ENCODE data around the gene RAD23B.

DNA sequence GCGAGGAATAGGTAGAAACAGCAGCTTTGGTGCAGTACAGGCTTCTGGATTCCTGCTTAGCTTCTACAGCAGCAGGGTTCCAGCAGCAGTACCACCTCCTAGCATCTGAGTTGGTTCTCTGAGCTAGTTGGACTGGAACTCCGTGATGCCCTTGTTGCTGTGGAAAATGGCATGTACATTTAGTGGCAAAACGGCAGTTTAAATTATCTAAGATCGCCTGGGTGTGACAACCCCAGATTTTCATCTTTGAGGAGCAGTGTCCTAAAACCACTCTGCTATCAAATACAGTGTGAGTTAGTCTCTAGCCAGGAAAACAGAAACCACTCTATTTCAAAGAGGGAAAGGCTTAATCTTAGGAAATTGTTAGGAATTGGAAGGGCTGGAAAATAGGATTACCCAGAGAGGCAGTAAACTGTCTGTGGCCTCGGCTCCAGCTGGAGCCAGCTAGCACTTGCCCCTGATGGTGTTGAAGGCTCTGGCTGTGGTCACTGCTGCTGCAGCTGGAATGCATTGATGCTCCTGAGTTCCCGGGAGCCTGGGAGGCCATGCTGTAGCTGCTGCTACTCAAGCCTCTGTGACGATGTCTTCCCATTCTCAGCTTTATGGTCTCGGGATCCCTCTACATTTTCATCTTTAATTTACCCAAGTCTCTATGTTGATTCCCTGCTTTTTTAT, 29.4 kb downstream of the RAD23B start:
- TF ChIP-seq, protein P1, sequence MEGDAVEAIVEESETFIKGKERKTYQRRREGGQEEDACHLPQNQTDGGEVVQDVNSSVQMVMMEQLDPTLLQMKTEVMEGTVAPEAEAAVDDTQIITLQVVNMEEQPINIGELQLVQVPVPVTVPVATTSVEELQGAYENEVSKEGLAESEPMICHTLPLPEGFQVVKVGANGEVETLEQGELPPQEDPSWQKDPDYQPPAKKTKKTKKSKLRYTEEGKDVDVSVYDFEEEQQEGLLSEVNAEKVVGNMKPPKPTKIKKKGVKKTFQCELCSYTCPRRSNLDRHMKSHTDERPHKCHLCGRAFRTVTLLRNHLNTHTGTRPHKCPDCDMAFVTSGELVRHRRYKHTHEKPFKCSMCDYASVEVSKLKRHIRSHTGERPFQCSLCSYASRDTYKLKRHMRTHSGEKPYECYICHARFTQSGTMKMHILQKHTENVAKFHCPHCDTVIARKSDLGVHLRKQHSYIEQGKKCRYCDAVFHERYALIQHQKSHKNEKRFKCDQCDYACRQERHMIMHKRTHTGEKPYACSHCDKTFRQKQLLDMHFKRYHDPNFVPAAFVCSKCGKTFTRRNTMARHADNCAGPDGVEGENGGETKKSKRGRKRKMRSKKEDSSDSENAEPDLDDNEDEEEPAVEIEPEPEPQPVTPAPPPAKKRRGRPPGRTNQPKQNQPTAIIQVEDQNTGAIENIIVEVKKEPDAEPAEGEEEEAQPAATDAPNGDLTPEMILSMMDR (IDR thresholded peaks at IDR 0.05), result no peak
- no peak for TF ChIP-seq POLR2A (IDR thresholded peaks at IDR 0.05)

All from Peyer's patch (tissue), 4 donors.